Measurements from ENCODE around the gene HMGB1. TPM values are rescaled to one million over a fixed set of nuclear protein-coding genes. Genes with fewer than 3 reads are reported as not detected.

Gene HMGB1
- total and polyA plus RNA-seq, 2 donors (not counting 3 experiments of a cell fraction or from before 2014, with no cell fraction given) = 111 to 670 TPM

GRCh38 chr13:30504081-30504480 is 38.3 kb upstream of the HMGB1 start:
- no peak for DNase-seq (ENCODE audit: low read depth, low spot score)
- Histone ChIP-seq H3K27me3 (ENCODE audit: control insufficient read depth in 2 of 2, insufficient read depth in 2 of 2, low read length in 2 of 2) (no peaks in the 10 kb centered on the region), H3K27ac (ENCODE audit: insufficient read depth, low read depth, low read length) (no peak overlapping the region), H3K9ac (replicated peaks; ENCODE audit: extremely low read depth, insufficient read depth, low read length) (no peak overlapping the region), H3K4me2 (ENCODE audit: insufficient read depth, low read length) (no peak overlapping the region), H3K9me3 (replicated peaks; ENCODE audit: control insufficient read depth, insufficient read depth, low read length) (no peaks in the 10 kb centered on the region), H2AFZ (ENCODE audit: low read depth, low read length) (no peak overlapping the region), H4K20me1 (replicated peaks; ENCODE audit: control insufficient read depth, extremely low read depth, insufficient read depth, low read length) (no peaks in the 10 kb centered on the region), H3K4me3 (replicated peaks in 1 of 3; ENCODE audit: insufficient read depth in 1 of 3, low read depth in 1 of 3, low read length in 3 of 3) (no peak overlapping the region), H3K79me2 (ENCODE audit: control insufficient read depth, insufficient read depth, low read length) (no peaks in the 10 kb centered on the region), H3K36me3 (ENCODE audit: control insufficient read depth in 2 of 2, extremely low read depth in 1 of 2, insufficient read depth in 2 of 2, low read length in 2 of 2) (no peaks in the 10 kb centered on the region), H3K9me1 (replicated peaks; ENCODE audit: control insufficient read depth, extremely low read depth, insufficient read depth, low read length) (no peaks in the 10 kb centered on the region), H3K4me1 (ENCODE audit: control insufficient read depth, extremely low read depth, insufficient read depth, low read length) (no peaks in the 10 kb centered on the region)
- intact Hi-C loops (cut with micrococcal nuclease) (no loop called here), dilution Hi-C loops (cut with MboI; ENCODE audit: extremely low pct_ligation_motif_present, low sequenced_read_pairs) (no loop called here)
- BruUV-seq (replicated peaks) = no TSS peak
- ChIA-PET POLR2A (no interaction called here), CTCF (interaction anchor here (0.9 to 1.4 kb wide), 3 partner anchors 8 to 371 kb away, joined by 4 read pairs; no protein-coding TSS in a partner anchor)
- no peak for TF ChIP-seq CTCF (IDR thresholded peaks at IDR 0.05; ENCODE audit: extremely low read depth in 1 of 2, insufficient read depth in 1 of 2, low read depth in 1 of 2, low read length in 2 of 2)
- TF ChIP-seq JUN (IDR thresholded peaks at IDR 0.05; ENCODE audit: borderline replicate concordance, insufficient read depth, insufficient read length, low read depth) = no peak
- TF ChIP-seq MYC (IDR thresholded peaks at IDR 0.05; ENCODE audit: low read depth, low read length) = no peak
- no peak for TF ChIP-seq EZH2 (IDR thresholded peaks at IDR 0.05; ENCODE audit: borderline replicate concordance, low read depth, low read length, severe bottlenecking)
- TF ChIP-seq FOS (IDR thresholded peaks at IDR 0.05; ENCODE audit: borderline replicate concordance, insufficient read depth, low read length) = no peak
- TF ChIP-seq POLR2AphosphoS5 (IDR thresholded peaks at IDR 0.05; ENCODE audit: insufficient read depth, low read depth, low read length) = no peak
- TF ChIP-seq GATA2 (IDR thresholded peaks at IDR 0.05; ENCODE audit: insufficient read depth, insufficient read length, low read depth, low read length) = no peak
- TF ChIP-seq POLR2A (IDR thresholded peaks at IDR 0.05; ENCODE audit: low read depth, low read length) = no peak
- TF ChIP-seq MAX (IDR thresholded peaks at IDR 0.05; ENCODE audit: insufficient read depth, insufficient read length) = no peak
- no peak for FAIRE-seq

Measured in endothelial cell of umbilical vein (primary cell).